Endodermal cell (in vitro differentiated cells): ENCODE results near the gene LSM3. TPM values are rescaled to one million over a fixed set of nuclear protein-coding genes. Genes with fewer than 3 reads are reported as not detected.

ENCODE experiments used
- DNase-seq: peaks from one replicate; pipeline ENCODE4 v3.0.0-alpha.2; 2017
- H3K27ac ChIP-seq: 2 replicates; pipeline ENCODE4 v1.5.1; 2013; ENCODE audit warnings: mild to moderate bottlenecking, low read depth, low read length, moderate library complexity
- H3K27me3 ChIP-seq: 2 replicates; pipeline ENCODE4 v1.6.1; 2013; ENCODE audit warnings: mild to moderate bottlenecking, low read length, moderate library complexity; ENCODE audit not compliant: insufficient read depth, control insufficient read depth, poor library complexity, severe bottlenecking
- H3K36me3 ChIP-seq: 2 replicates; pipeline ENCODE4 v1.7.0; 2013; ENCODE audit warnings: mild to moderate bottlenecking, low read length, moderate library complexity; ENCODE audit not compliant: control insufficient read depth, insufficient read depth
- H3K4me1 ChIP-seq: one replicate; pipeline ENCODE4 v1.7.0; 2013; ENCODE audit warnings: low read length; ENCODE audit not compliant: control insufficient read depth, insufficient read depth
- H3K4me3 ChIP-seq: 2 replicates; pipeline ENCODE4 v1.5.1; 2013; ENCODE audit warnings: mild to moderate bottlenecking, low read length, moderate library complexity
- H3K9ac ChIP-seq: 2 replicates; pipeline ENCODE4 v1.6.1; 2013; ENCODE audit warnings: mild to moderate bottlenecking, low read length, moderate library complexity; ENCODE audit not compliant: poor library complexity, severe bottlenecking; ENCODE audit errors: extremely low read depth
- H3K9me3 ChIP-seq: 2 replicates; pipeline ENCODE4 v1.6.1; 2013; ENCODE audit warnings: mild to moderate bottlenecking, low read length, moderate library complexity; ENCODE audit not compliant: control insufficient read depth
- H3K27ac Mint-ChIP-seq: 2 replicates; pipeline ENCODE4 v1.8.0; 2020; ENCODE audit warnings: mixed read lengths
- H3K27me3 Mint-ChIP-seq: 2 replicates; pipeline ENCODE4 v1.8.0; 2021; ENCODE audit warnings: mild to moderate bottlenecking, mixed read lengths; ENCODE audit not compliant: insufficient read depth
- H3K36me3 Mint-ChIP-seq: 2 replicates; pipeline ENCODE4 v1.8.0; 2020; ENCODE audit warnings: low read depth, mixed read lengths
- H3K4me1 Mint-ChIP-seq: 2 replicates; pipeline ENCODE4 v1.8.0; 2020; ENCODE audit warnings: mixed read lengths
- H3K4me3 Mint-ChIP-seq: 2 replicates; pipeline ENCODE4 v1.8.0; 2020; ENCODE audit warnings: mild to moderate bottlenecking, moderate library complexity, mixed read lengths
- H3K9me3 Mint-ChIP-seq: 2 replicates; pipeline ENCODE4 v1.8.0; 2020; ENCODE audit warnings: mild to moderate bottlenecking, mixed read lengths
- CTCF ChIP-seq: fragments of 200-600 bp; sonication (generic); conservative IDR thresholded peaks from 2 replicates; pipeline ENCODE4 v1.5.0; 2021; ENCODE audit warnings: antibody characterized with exemption, mild to moderate bottlenecking
- WGBS, 2 experiments: methylation state at CpG; one replicate each; pipeline versions ENCODE4 v1.1.5 to v1.1.7; 2013; ENCODE audit warnings: missing lambda C conversion rate in 2 of 2, mixed read lengths in 1 of 2; ENCODE audit not compliant: insufficient coverage in 1 of 2, insufficient read length in 1 of 2; 5-methylcytosine and 5-hydroxymethylcytosine counted together
- total RNA-seq, 2 donors: library from RNA; stranded (reverse); fragmentation: NEBNext Ultra II Directional in 1 of 2; extraction: Animal tissue kit (Norgen Biotek cat#: 25700) in 1 of 2; gene quantifications; 2 replicates in 1 of 2; 3 replicates in 1 of 2; pipeline ENCODE4 v1.2.1, GENCODE V29; 2021

The LSM3 gene
- total RNA-seq, 2 donors from 2014 or later: 18.1 to 19.7 TPM

DNA sequence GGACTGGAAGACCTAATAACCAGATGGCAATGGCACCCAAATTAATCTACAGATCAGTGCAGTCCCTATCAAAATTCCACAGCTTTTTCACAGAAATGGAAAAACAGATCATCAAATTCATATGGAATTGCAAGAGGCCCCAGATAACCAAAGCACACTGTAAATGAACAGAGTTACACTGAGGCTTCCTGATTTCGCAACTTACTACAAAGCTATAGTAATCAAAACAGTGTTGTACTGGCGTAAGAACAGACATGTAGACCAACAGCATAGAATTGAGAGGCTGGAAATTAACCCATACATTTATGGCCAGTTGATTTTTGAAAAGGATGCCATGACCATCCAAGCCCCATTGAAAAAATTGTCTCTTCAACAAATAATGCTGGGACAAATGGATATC, 16.4 kb upstream of the LSM3 start:
- TF ChIP-seq CTCF: no peak
- peaks cover 89% of the 10 kb centered on the region for H3K36me3 ChIP-seq
- H3K4me1 ChIP-seq: no peaks in the 10 kb centered on the region
- H3K4me3 ChIP-seq: no peak overlapping the region
- Mint-ChIP-seq H3K36me3 (peaks cover 93% of the 10 kb centered on the region), H3K4me1 (no peaks in the 10 kb centered on the region), H3K27me3 (no peaks in the 10 kb centered on the region), H3K4me3 (no peak overlapping the region), H3K27ac (no peak overlapping the region), H3K9me3 (peaks cover 22% of the 10 kb centered on the region)
- H3K9ac ChIP-seq: no peak overlapping the region
- DNase-seq: no peak
- peaks cover 27% of the 10 kb centered on the region for H3K9me3 ChIP-seq
- WGBS, 2 experiments: 88 to 96% methylated on average over 2 of the region's 2 CpGs
- H3K27ac ChIP-seq: no peak overlapping the region
- no peaks in the 10 kb centered on the region for H3K27me3 ChIP-seq

DNA sequence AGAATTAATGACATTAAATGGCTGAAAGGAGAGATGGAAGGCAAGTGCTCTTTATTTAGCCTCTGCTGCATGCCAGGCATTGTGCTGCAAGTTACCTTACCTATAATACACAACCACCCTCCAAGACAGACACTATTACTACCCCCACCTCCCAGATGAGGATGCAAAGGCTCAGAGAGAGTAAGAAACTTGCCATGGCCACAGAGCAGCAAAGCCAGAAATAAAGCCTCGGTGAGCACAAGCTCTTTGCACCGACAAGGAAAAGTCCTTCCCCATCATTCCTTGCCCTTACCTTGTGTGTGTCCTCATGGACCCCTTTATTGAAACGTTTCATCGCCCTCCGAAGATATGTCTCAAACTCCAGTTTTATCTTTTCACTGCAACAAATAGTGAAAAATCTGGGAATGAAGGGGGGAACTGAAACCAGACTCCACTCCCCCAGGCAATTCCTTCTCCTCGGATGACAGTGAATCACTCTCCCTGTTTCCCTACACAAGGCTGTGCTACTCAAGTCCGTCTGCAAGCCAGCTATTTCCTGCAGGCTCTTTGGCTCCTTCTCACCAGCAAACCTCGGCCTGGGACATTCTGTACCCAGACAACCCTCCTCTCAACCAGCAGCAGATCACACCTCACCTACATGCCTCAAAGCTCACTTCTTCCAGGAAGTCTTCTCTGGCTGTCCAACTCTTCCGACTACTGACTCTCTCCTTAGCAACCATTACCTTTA, 11.6 kb upstream of the LSM3 start:
- Mint-ChIP-seq H3K27ac (no peak overlapping the region), H3K4me1 (peaks cover 9% of the 10 kb centered on the region), H3K27me3 (no peaks in the 10 kb centered on the region), H3K36me3 (peaks cover 85% of the 10 kb centered on the region), H3K9me3 (peaks cover 8% of the 10 kb centered on the region), H3K4me3 (no peak overlapping the region)
- no peak for TF ChIP-seq CTCF
- Histone ChIP-seq H3K27ac (no peak overlapping the region), H3K9ac (no peak overlapping the region), H3K36me3 (peaks cover 80% of the 10 kb centered on the region), H3K4me3 (no peak overlapping the region), H3K4me1 (no peaks in the 10 kb centered on the region), H3K9me3 (peaks cover 10% of the 10 kb centered on the region), H3K27me3 (no peaks in the 10 kb centered on the region)
- 92 to 96% methylated on average over 8 to 9 of the region's 9 CpGs for WGBS, 2 experiments
- DNase-seq: no peak

- Histone ChIP-seq H3K27ac (no peak overlapping the region), H3K4me3 (no peak overlapping the region), H3K27me3 (no peaks in the 10 kb centered on the region), H3K9ac (no peak overlapping the region), H3K36me3 (peaks cover 61% of the 10 kb centered on the region), H3K4me1 (no peaks in the 10 kb centered on the region), H3K9me3 (no peaks in the 10 kb centered on the region)
- Mint-ChIP-seq H3K9me3 (no peaks in the 10 kb centered on the region), H3K4me1 (peaks cover 9% of the 10 kb centered on the region), H3K27me3 (no peaks in the 10 kb centered on the region), H3K4me3 (no peak overlapping the region), H3K27ac (no peak overlapping the region), H3K36me3 (peaks cover 70% of the 10 kb centered on the region)
- WGBS, 2 experiments: 94 to 100% methylated on average over 1 to 2 of the region's 2 CpGs
- no peak for DNase-seq
- TF ChIP-seq CTCF: no peak
Observed at GRCh38 chr3:14169435-14169834, 9.2 kb upstream of the LSM3 start.
